ENCODE measurements around the gene CDY2B. TPM values are rescaled to one million over a fixed set of nuclear protein-coding genes. Genes with fewer than 3 reads are reported as not detected.

Gene CDY2B
- total RNA-seq, 2 donors from 2014 or later = not detected

Other genes starting within 250 kb of the CDY2B start
- not detected for gene CDY2A, start 145.6 kb upstream of the CDY2B start, total RNA-seq